GM12878 (cell line): ENCODE results near the gene LARGE1. TPM values are rescaled to one million over a fixed set of nuclear protein-coding genes. Genes with fewer than 3 reads are reported as not detected.

Source experiments
- ATAC-seq: fragments of 200-7000 bp; cut with Tn5 transposase; 3 replicates; pipeline ENCODE4 v1.9.1; 2020; ENCODE audit warnings: mild to moderate bottlenecking, moderate library complexity
- BruUV-seq: library from RNA; stranded (reverse); fragments of 400-500 nt; replicated peaks from 2 replicates; lab custom pipeline; 2021; lab: Mats Ljungman, UMichigan
- CTCF ChIA-PET: fragments of 300-600 bp; sonication (Branson Sonifier 250); formaldehyde crosslinking; extraction: SDS; loops from one replicate; lab custom pipeline; 2021; ENCODE audit warnings: inconsistent platforms; lab: Yijun Ruan, JAX
- POLR2A ChIA-PET: fragments of 350-600 bp; formaldehyde crosslinking; extraction: SDS; loops from one replicate; lab custom pipeline; 2021; ENCODE audit warnings: inconsistent platforms; lab: Charles Lee
- RAD21 ChIA-PET: fragments of 300-600 bp; sonication (Branson Sonifier 250); formaldehyde crosslinking; loops from one replicate; lab custom pipeline; 2023; ENCODE audit warnings: antibody characterized with exemption; ENCODE audit not compliant: unreplicated experiment; lab: Charles Lee
- SMC1A ChIA-PET: fragments of 300-600 bp; sonication (Branson Sonifier 250); formaldehyde crosslinking; loops from one replicate; lab custom pipeline; 2023; ENCODE audit not compliant: unreplicated experiment, uncharacterized antibody; lab: Charles Lee
- DNase-seq: peaks from one replicate; pipeline ENCODE4 v3.0.0-alpha.2; 2011; ENCODE audit warnings: low read depth, low spot score
- FAIRE-seq: peaks from 3 replicates; lab custom pipeline; 2011; peaks lifted over from hg19 to GRCh38; lab: Jason Lieb, UNC
- H2AFZ ChIP-seq: 2 replicates; pipeline ENCODE4 v1.6.0; 2011; ENCODE audit warnings: low read depth, low read length, control low read depth; ENCODE audit not compliant: control insufficient read depth
- H3K27ac ChIP-seq: 2 replicates; pipeline ENCODE4 v1.5.1; 2011; ENCODE audit warnings: control low read depth; ENCODE audit not compliant: control insufficient read depth, insufficient read depth
- H3K27me3 ChIP-seq, 2 experiments: replicated peaks in 1 of 2; 2 replicates each; pipeline versions ENCODE4 v1.6.0 to v1.6.1; 2011; ENCODE audit warnings: low read length in 1 of 2; ENCODE audit not compliant: control insufficient read depth in 2 of 2, insufficient read depth in 2 of 2
- H3K36me3 ChIP-seq, 2 experiments: 2 replicates each; pipeline ENCODE4 v1.5.1; 2011; ENCODE audit warnings: low read length in 1 of 2; ENCODE audit not compliant: control insufficient read depth in 2 of 2, insufficient read depth in 2 of 2
- H3K4me1 ChIP-seq: 2 replicates; pipeline ENCODE4 v1.6.1; 2011; ENCODE audit warnings: mild to moderate bottlenecking, low read length, moderate library complexity, mixed read lengths; ENCODE audit not compliant: control insufficient read depth, insufficient read depth
- H3K4me2 ChIP-seq: 2 replicates; pipeline ENCODE4 v1.6.0; 2011; ENCODE audit warnings: control low read depth; ENCODE audit not compliant: control insufficient read depth, insufficient read depth
- H3K4me3 ChIP-seq: fragments of 200-600 bp; sonication (generic); 2 replicates; pipeline ENCODE4 v1.5.1; 2016
- H3K79me2 ChIP-seq: 2 replicates; pipeline ENCODE4 v1.6.0; 2011; ENCODE audit warnings: low read length; ENCODE audit not compliant: control insufficient read depth, insufficient read depth
- H3K9ac ChIP-seq: 2 replicates; pipeline ENCODE4 v1.8.0; 2011; ENCODE audit warnings: low read length, control low read depth, mixed read lengths; ENCODE audit not compliant: control insufficient read depth, insufficient read depth
- H3K9me3 ChIP-seq: replicated peaks from 3 replicates; pipeline ENCODE4 v1.5.1; 2011; ENCODE audit warnings: mild to moderate bottlenecking, low read length; ENCODE audit not compliant: control insufficient read depth, insufficient read depth
- H4K20me1 ChIP-seq: 2 replicates; pipeline ENCODE4 v1.6.0; 2011; ENCODE audit not compliant: control insufficient read depth, insufficient read depth
- BCL11A ChIP-seq: IDR thresholded peaks from 2 replicates; pipeline ENCODE4 v1.6.1; 2011; ENCODE audit warnings: low read depth, low read length
- BHLHE40 ChIP-seq, 2 experiments: fragments of 450-650 bp in 1 of 2; IDR thresholded peaks; 2 replicates each; pipeline ENCODE4 v1.6.1; 2011 to 2017; ENCODE audit warnings: low read depth in 2 of 2, borderline replicate concordance in 1 of 2, improper control_type of control experiment in 1 of 2, low read length in 1 of 2, mild to moderate bottlenecking in 1 of 2
- KAT2A ChIP-seq: conservative IDR thresholded peaks from 2 replicates; pipeline ENCODE4 v1.6.1; 2011; ENCODE audit warnings: low read depth, low read length; ENCODE audit not compliant: control insufficient read depth
- PKNOX1 ChIP-seq: fragments of 450-650 bp; IDR thresholded peaks from 2 replicates; pipeline ENCODE4 v1.6.1; 2016; ENCODE audit warnings: mild to moderate bottlenecking
- POLR2A ChIP-seq: IDR thresholded peaks from 2 replicates; pipeline ENCODE4 v1.6.1; 2011; ENCODE audit warnings: low read depth, mild to moderate bottlenecking, low read length
- RAD51 ChIP-seq: fragments of 450-650 bp; IDR thresholded peaks from 2 replicates; pipeline ENCODE4 v1.6.1; 2016; ENCODE audit warnings: moderate library complexity, mild to moderate bottlenecking, inconsistent platforms
- RUNX3 ChIP-seq: IDR thresholded peaks from 2 replicates; pipeline ENCODE4 v1.6.1; 2012; ENCODE audit warnings: low read length, inconsistent platforms
- SMAD5 ChIP-seq: IDR thresholded peaks from 2 replicates; pipeline ENCODE4 v1.6.1; 2016; ENCODE audit warnings: antibody characterized with exemption, low read depth
- SPI1 ChIP-seq: IDR thresholded peaks from 2 replicates; pipeline ENCODE4 v1.6.1; 2011; ENCODE audit warnings: low read depth, mild to moderate bottlenecking, low read length, moderate library complexity, borderline replicate concordance; ENCODE audit not compliant: insufficient read depth
- TAF1 ChIP-seq: IDR thresholded peaks from 2 replicates; pipeline ENCODE4 v1.6.1; 2011; ENCODE audit warnings: mild to moderate bottlenecking, low read depth, low read length, borderline replicate concordance
- TARDBP ChIP-seq: IDR thresholded peaks from 2 replicates; pipeline ENCODE4 v1.6.1; 2016; ENCODE audit warnings: borderline replicate concordance
- USF1 ChIP-seq: IDR thresholded peaks from 2 replicates; pipeline ENCODE4 v1.6.1; 2011; ENCODE audit warnings: borderline replicate concordance, low read depth, mild to moderate bottlenecking, moderate library complexity, mixed read lengths, low read length; ENCODE audit not compliant: insufficient read depth; ENCODE audit errors: extremely low read length
- ZBTB33 ChIP-seq: fragments of 450-650 bp; IDR thresholded peaks from 2 replicates; pipeline ENCODE4 v1.6.1; 2017; ENCODE audit warnings: mild to moderate bottlenecking
- ZNF622 ChIP-seq: fragments of 450-650 bp; IDR thresholded peaks from 2 replicates; pipeline ENCODE4 v1.6.1; 2017; ENCODE audit warnings: mild to moderate bottlenecking, inconsistent platforms
- WGBS: methylation state at CpG from one replicate; pipeline ENCODE4 v1.1.6; 2016; ENCODE audit warnings: low lambda C conversion rate; ENCODE audit not compliant: insufficient replicate concordance, insufficient coverage; ENCODE audit errors: missing lambda C conversion rate; 5-methylcytosine and 5-hydroxymethylcytosine counted together
- in situ Hi-C: fragments of 300-500 bp; cut with MboI; formaldehyde crosslinking; loops from 9 replicates; pipeline ENCODE4 v1.14.3; 2018; ENCODE audit warnings: mixed read lengths
- intact Hi-C: fragments of 100-400 bp; cut with micrococcal nuclease; formaldehyde crosslinking; loops from one replicate; pipeline ENCODE4 v1.14.2; 2022; ENCODE audit not compliant: unreplicated experiment
- polyA plus RNA-seq, 11 experiments: library from polyadenylated mRNA; depleted of rRNA in 4 of 11; unstranded in 6 of 11; stranded (reverse) in 5 of 11; fragments of >200 nt; fragmentation: Nextera tagmentation in 4 of 11; fragmentation: Illumina TruSeq in 1 of 11; extraction: Ambion mirVana in 4 of 11; extraction: Trizol in 1 of 11; gene quantifications; 1 replicate in 1 of 11; 2 replicates in 10 of 11; pipeline versions ENCODE4 v1.2.1 to v1.2.3, GENCODE V29; 2011 to 2016; ENCODE audit warnings: inconsistent platforms in 2 of 11, missing spikeins in 2 of 11, low read depth in 1 of 11
- total RNA-seq, 4 experiments: library from RNA; depleted of rRNA in 3 of 4; stranded (reverse); fragments of >200 nt in 3 of 4; fragmentation: Illumina TruSeq in 1 of 4; extraction: Trizol in 1 of 4; gene quantifications; 2 replicates each; pipeline versions ENCODE4 v1.2.1 to v1.2.3, GENCODE V29; 2013 to 2021

Gene LARGE1
- total and polyA plus RNA-seq, 10 of the 15 experiments (the other 5 are each of a cell fraction or from before 2014, with no cell fraction given): 3.2 to 41.4 (median 17.3) TPM

- Histone ChIP-seq H3K9me3 (no peaks in the 10 kb centered on the region; the same call in 2 of the 3 replicates), H3K36me3 (no peaks in the 10 kb centered on the region), H2AFZ (no peak overlapping the region), H3K27me3 (no peaks in the 10 kb centered on the region), H3K79me2 (peaks cover 5% of the 10 kb centered on the region), H3K9ac (no peak overlapping the region), H3K4me1 (peaks cover 22% of the 10 kb centered on the region), H4K20me1 (no peaks in the 10 kb centered on the region), H3K27ac (no peak overlapping the region; the same call in 1 of the 2 replicates), H3K4me2 (no peak overlapping the region), H3K4me3 (no peak overlapping the region)
- DNase-seq (no peak), ATAC-seq (no peak), FAIRE-seq (no peak)
- WGBS: 96% methylated on average over 4 of the region's 4 CpGs
- BruUV-seq: no TSS peak
- RAD21 ChIA-PET: interaction anchor here (0.9 to 1.7 kb wide), 2 partner anchors 14 to 111 kb away, joined by 3 to 7 read pairs; no protein-coding TSS in a partner anchor
- POLR2A ChIA-PET: no interaction called here
- in situ Hi-C loops (no loop called here), intact Hi-C loops (no loop called here)
- SMC1A ChIA-PET: interaction anchor here (1.3 to 2.5 kb wide), 2 partner anchors 38 to 111 kb away, joined by 4 to 8 read pairs; no protein-coding TSS in a partner anchor
- CTCF ChIA-PET: no interaction called here
- TF ChIP-seq KAT2A: no peak
- no peak for TF ChIP-seq POLR2A
- no peak for TF ChIP-seq PKNOX1
- TF ChIP-seq BCL11A: no peak
- TF ChIP-seq RUNX3: no peak
These were observed 112.8 kb downstream of the LARGE1 start for GRCh38 chr22:33807470-33807869.

- no peaks in the 10 kb centered on the region for H3K36me3 ChIP-seq
- H3K9ac ChIP-seq: peak overlapping the region; percentile 35; the same call in 1 of the 2 replicates
- peak overlapping the region; percentile 46; the same call in 1 of the 2 replicates for H3K27ac ChIP-seq
- SMC1A ChIA-PET: interaction anchor here (0.7 to 2.5 kb wide), 9 partner anchors 14 to 112 kb away, joined by 3 to 8 read pairs (median 3); no protein-coding TSS in a partner anchor
- in situ Hi-C loops (no loop called here), intact Hi-C loops (no loop called here)
- peak overlapping the region; percentile 81 for H3K4me2 ChIP-seq
- H3K79me2 ChIP-seq: peaks cover 5% of the 10 kb centered on the region
- no peaks in the 10 kb centered on the region for H3K27me3 ChIP-seq
- 18% methylated on average over 3 of the region's 3 CpGs for WGBS
- no peak overlapping the region; the same call in 1 of the 2 replicates for H3K4me3 ChIP-seq
- no peaks in the 10 kb centered on the region for H4K20me1 ChIP-seq
- H3K9me3 ChIP-seq: no peaks in the 10 kb centered on the region; the same call in 1 of the 3 replicates
- peaks cover 17% of the 10 kb centered on the region for H3K4me1 ChIP-seq
- CTCF ChIA-PET: interaction anchor here (0.7 to 1.5 kb wide), 3 partner anchors 111 to 504 kb away, joined by 4 read pairs; no protein-coding TSS in a partner anchor
- ATAC-seq (peak; percentile 81), FAIRE-seq (peak; percentile 71), DNase-seq (peak; percentile 15)
- RAD21 ChIA-PET: interaction anchor here (0.6 to 1.7 kb wide), 6 partner anchors 15 to 238 kb away, joined by 3 to 7 read pairs (median 4); no protein-coding TSS in a partner anchor
- peak overlapping the region; percentile 25 for H2AFZ ChIP-seq
- POLR2A ChIA-PET: no interaction called here
- BruUV-seq: no TSS peak
- TF ChIP-seq USF1 (peak; percentile 31), ZBTB33 (no peak), RUNX3 (0 out of 2 replicates have a peak, but pooled peaks have one; percentile 37), SMAD5 (no peak), ZNF622 (no peak), BHLHE40 (IDR thresholded peaks at IDR 0.05; ENCODE audit: borderline replicate concordance in 1 of 2, low read depth in 2 of 2, low read length in 1 of 2) (peak; percentile 83 to 87), SPI1 (peak; percentile 45), RAD51 (peak; percentile 36; the same call in 1 of the 2 replicates), TARDBP (no peak), TAF1 (no peak)
These were observed 114.1 kb downstream of the LARGE1 start for GRCh38 chr22:33806191-33806590.
